Ovary (tissue), 9 donors: ENCODE measurements around the gene LOXHD1. TPM values are rescaled to one million over a fixed set of nuclear protein-coding genes. Genes with fewer than 3 reads are reported as not detected.

Experiments
- DNase-seq, 5 donors: peaks; one replicate each; pipeline ENCODE4 v3.0.0-alpha.2; 2019 to 2020
- H3K27ac ChIP-seq, 2 donors: fragments of 200-600 bp; one replicate each; pipeline versions ENCODE4 v1.5.1 to v1.8.0; 2019 to 2022
- H3K27me3 ChIP-seq: fragments of 200-600 bp; one replicate; pipeline ENCODE4 v1.8.0; 2022
- H3K36me3 ChIP-seq: fragments of 200-600 bp; sonication (generic); one replicate; pipeline ENCODE4 v1.5.1; 2019
- H3K4me1 ChIP-seq: one replicate; pipeline ENCODE4 v1.8.1; 2013; ENCODE audit warnings: mild to moderate bottlenecking, moderate library complexity; ENCODE audit not compliant: insufficient read depth
- H3K4me3 ChIP-seq: fragments of 200-600 bp; sonication (generic); one replicate; pipeline ENCODE4 v1.5.1; 2017
- H3K9me3 ChIP-seq, 2 donors: fragments of 200-600 bp in 1 of 2; sonication (generic) in 1 of 2; one replicate each; pipeline versions ENCODE4 v1.5.1 to v1.8.1; 2013 to 2019; ENCODE audit warnings: mild to moderate bottlenecking in 1 of 2, moderate library complexity in 1 of 2
- EP300 ChIP-seq: sonication (generic); formaldehyde crosslinking; IDR thresholded peaks from one replicate; pipeline ENCODE4 v1.6.1; 2017; ENCODE audit warnings: antibody characterized with exemption
- POLR2A ChIP-seq: fragments of 450-650 bp; IDR thresholded peaks from one replicate; pipeline ENCODE4 v1.6.1; 2017; ENCODE audit warnings: antibody characterized with exemption, mild to moderate bottlenecking, moderate library complexity
- WGBS, 3 donors: extraction: QIAGEN DNeasy Blood & Tissue Kit in 1 of 3; methylation state at CpG; one replicate each; pipeline versions ENCODE4 v1.1.5 to v1.1.7; 2013 to 2017; 5-methylcytosine and 5-hydroxymethylcytosine counted together
- intact Hi-C, 4 donors: fragments of 100-400 bp; cut with DNase I; formaldehyde crosslinking; loops; one replicate each; pipeline versions ENCODE4 v1.11.0 to v1.15.1; 2022 to 2023
- polyA plus RNA-seq, 2 donors: library from polyadenylated mRNA; stranded (reverse); fragments of 200-250 nt in 1 of 2; fragments of 350-450 nt in 1 of 2; fragmentation: Illumina TruSeq in 1 of 2; extraction: RNeasy Lipid Tissue Mini Kit (QIAGEN cat#74804) in 1 of 2; gene quantifications; one replicate each; pipeline ENCODE4 v1.2.3, GENCODE V29; 2013 to 2014
- total RNA-seq, 7 donors: library from RNA; depleted of rRNA in 2 of 7; stranded (reverse); fragments of >200 nt in 2 of 7; fragmentation: NEBNext Ultra II Directional in 3 of 7; extraction: Animal tissue kit (Norgen Biotek cat#: 25700) in 3 of 7; gene quantifications; one replicate each; pipeline versions ENCODE4 v1.1.0 to v1.2.4, GENCODE V29; 2016 to 2023
- TF ChIP-seq, protein P1 (sequence below), 3 donors: fragments of 450-650 bp in 2 of 3; fragments of 200-600 bp in 1 of 3; IDR thresholded peaks; one replicate each; pipeline versions ENCODE4 v1.5.1 to v1.8.0; 2016 to 2022; ENCODE audit warnings: antibody characterized with exemption in 3 of 3, mild to moderate bottlenecking in 1 of 3
- donor health status: DM: no; HTN: no; CAD: no; lungs with moderate emphysema.
- donor health status: DM: no; HTN: no; CAD: no.
- donor health status: Bipolar disorder and iron deficiency.
- donor health status: DM: yes; HTN: yes; CAD: no.
- donor health status: DM: no; HTN: no; CAD: no.
- donor health status: DM: yes; HTN: yes; CAD: no.

Gene LOXHD1
- total and polyA plus RNA-seq, 9 donors = 0.13 to 1.2 (median 0.31) TPM; not detected in 3

DNA sequence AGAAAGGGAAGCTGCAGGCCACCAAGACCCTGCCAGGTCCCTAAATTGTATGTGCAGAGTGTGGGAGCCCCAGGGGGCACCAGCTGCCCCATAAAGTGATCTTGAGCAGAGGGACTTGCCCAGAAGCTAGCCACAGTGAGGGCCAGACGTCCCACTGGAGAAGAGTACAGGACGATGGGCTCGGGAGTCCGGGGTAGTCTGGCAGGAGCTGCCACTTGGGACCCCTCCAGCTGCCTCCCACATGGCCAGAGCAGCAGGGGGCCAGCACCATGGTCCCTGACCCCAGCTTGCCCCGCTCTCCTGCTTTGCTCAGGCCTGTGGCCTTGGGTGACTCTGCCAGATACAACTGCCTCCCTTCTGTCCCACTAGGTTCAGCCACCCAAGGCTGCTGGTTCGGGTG is 11.7 kb upstream of the LOXHD1 start:
- no peaks in the 10 kb centered on the region for H3K4me1 ChIP-seq
- DNase-seq = no peak
- H3K36me3 ChIP-seq = no peaks in the 10 kb centered on the region
- 63 to 75% (median 64%) methylated on average over 6 of the region's 6 CpGs for WGBS, 3 donors
- H3K27me3 ChIP-seq = no peaks in the 10 kb centered on the region
- no peak overlapping the region for H3K4me3 ChIP-seq
- intact Hi-C loops = loop anchor here in 1 of 4 donors (10.0 kb wide), 1 partner anchor 494 kb away; a partner anchor contains a TSS
- TF ChIP-seq EP300 (no peak), POLR2A (no peak)
- TF ChIP-seq, protein P1, sequence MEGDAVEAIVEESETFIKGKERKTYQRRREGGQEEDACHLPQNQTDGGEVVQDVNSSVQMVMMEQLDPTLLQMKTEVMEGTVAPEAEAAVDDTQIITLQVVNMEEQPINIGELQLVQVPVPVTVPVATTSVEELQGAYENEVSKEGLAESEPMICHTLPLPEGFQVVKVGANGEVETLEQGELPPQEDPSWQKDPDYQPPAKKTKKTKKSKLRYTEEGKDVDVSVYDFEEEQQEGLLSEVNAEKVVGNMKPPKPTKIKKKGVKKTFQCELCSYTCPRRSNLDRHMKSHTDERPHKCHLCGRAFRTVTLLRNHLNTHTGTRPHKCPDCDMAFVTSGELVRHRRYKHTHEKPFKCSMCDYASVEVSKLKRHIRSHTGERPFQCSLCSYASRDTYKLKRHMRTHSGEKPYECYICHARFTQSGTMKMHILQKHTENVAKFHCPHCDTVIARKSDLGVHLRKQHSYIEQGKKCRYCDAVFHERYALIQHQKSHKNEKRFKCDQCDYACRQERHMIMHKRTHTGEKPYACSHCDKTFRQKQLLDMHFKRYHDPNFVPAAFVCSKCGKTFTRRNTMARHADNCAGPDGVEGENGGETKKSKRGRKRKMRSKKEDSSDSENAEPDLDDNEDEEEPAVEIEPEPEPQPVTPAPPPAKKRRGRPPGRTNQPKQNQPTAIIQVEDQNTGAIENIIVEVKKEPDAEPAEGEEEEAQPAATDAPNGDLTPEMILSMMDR (IDR thresholded peaks at IDR 0.05) = no peak
- no peaks in the 10 kb centered on the region for H3K9me3 ChIP-seq
- H3K27ac ChIP-seq = no peak overlapping the region

DNA sequence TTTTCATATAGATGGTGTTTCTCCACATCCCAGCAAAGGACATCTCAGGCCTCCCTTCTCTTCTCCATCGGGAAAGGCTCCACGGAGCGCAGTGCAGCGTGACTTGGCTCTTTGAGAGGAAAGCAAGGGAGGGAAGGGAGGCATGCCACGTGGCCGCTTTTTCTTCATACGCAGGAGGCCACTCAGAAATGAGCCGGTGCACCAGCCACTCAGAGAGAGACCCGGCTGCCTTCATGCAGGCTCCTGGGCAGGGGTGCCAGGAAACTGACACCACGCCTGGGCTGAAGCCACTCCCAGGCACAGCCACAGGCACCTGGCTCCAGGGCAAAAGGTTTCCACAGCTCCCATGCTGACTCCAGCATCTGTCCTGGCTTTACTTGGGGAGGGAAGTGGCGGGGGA is 11.1 kb upstream of the LOXHD1 start:
- Histone ChIP-seq H3K36me3 (no peaks in the 10 kb centered on the region), H3K4me3 (no peak overlapping the region), H3K9me3 (no peaks in the 10 kb centered on the region), H3K27ac (no peak overlapping the region), H3K27me3 (no peaks in the 10 kb centered on the region), H3K4me1 (no peaks in the 10 kb centered on the region)
- DNase-seq = no peak
- TF ChIP-seq POLR2A = no peak
- no peak for TF ChIP-seq EP300
- TF ChIP-seq, protein P1 (IDR thresholded peaks at IDR 0.05) = no peak
- WGBS, 3 donors = 65 to 72% (median 67%) methylated on average over 11 of the region's 11 CpGs
- intact Hi-C loops = loop anchor here in 1 of 4 donors (10.0 kb wide), 1 partner anchor 493 kb away; a partner anchor contains a TSS

DNA sequence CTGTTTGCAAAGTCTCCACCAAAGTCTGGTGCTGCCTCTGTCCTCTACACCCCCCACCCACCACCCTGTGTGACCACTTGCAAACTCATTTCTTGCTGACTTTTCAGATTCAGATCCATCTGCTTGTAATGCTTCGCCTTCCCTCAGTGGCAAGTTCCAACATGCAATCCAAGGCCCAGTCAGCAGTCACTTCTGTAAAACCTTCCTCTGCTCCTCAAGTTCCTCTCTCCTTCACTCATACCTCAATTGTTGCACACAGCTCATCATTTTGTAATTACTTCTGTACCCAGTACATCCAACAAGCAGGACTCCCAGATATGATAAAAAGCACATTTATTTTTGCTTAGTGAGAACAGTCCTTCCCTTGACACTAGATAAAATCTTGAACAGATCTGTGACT is 6.5 kb upstream of the LOXHD1 start:
- intact Hi-C loops = loop anchor here in 1 of 4 donors (10.0 kb wide), 1 partner anchor 489 kb away; a partner anchor contains a TSS
- Histone ChIP-seq H3K36me3 (no peaks in the 10 kb centered on the region), H3K9me3 (no peaks in the 10 kb centered on the region), H3K27ac (no peak overlapping the region), H3K4me3 (no peak overlapping the region), H3K4me1 (no peaks in the 10 kb centered on the region), H3K27me3 (no peaks in the 10 kb centered on the region)
- no peak for DNase-seq
- TF ChIP-seq POLR2A (no peak), EP300 (no peak)
- TF ChIP-seq, protein P1 (IDR thresholded peaks at IDR 0.05) = no peak
- 90 to 100% (median 93%) methylated on average over 1 of the region's 1 CpG for WGBS, 3 donors

DNA sequence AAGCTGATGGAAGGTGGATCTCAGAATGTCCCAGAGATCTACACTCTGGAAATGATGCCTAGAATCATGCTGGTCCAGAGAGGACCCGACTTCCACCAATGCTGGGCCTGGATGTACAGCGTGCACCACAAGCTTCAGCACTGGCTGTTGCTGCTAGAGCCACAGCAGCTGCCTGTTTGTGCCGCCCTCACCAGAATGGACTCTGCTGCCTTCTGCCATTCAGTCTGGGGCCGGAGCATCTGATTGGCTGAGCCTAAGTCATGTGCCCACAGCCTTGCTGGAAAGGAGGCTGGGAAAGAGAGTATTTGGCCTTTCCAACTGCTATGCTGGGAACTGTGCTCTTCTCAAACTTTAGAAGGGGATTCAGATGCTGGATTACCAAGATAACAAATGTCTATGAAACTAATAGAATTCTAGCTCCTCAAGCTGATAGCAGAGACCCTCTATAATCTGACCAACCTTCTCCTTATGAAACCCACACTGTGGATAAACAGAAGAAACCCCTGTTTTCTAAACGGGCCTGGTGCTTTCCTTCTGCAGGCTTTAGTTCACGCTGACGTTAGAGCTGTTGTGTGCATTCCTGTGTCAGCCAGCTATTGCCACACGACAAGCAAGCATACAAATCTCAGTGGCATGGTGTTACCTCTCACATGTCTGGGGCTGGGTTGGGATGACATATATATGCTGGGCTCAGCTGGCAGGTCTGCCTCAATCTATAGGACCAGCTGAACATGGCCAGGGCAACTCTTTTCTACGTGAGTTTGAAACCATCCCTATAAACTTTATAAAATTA is 4.1 kb upstream of the LOXHD1 start:
- intact Hi-C loops = loop anchor here in 1 of 4 donors (10.0 kb wide), 1 partner anchor 486 kb away; a partner anchor contains a TSS
- H3K36me3 ChIP-seq = no peaks in the 10 kb centered on the region
- WGBS, 3 donors = 51 to 65% (median 62%) methylated on average over 9 of the region's 9 CpGs
- H3K27ac ChIP-seq = no peak overlapping the region
- no peak overlapping the region for H3K4me3 ChIP-seq
- H3K27me3 ChIP-seq = no peaks in the 10 kb centered on the region
- no peaks in the 10 kb centered on the region for H3K9me3 ChIP-seq
- no peaks in the 10 kb centered on the region for H3K4me1 ChIP-seq
- TF ChIP-seq, protein P1 (IDR thresholded peaks at IDR 0.05) = no peak
- no peak for TF ChIP-seq EP300
- TF ChIP-seq POLR2A = no peak
- no peak for DNase-seq
